SJCRH30 (cell line): Measurements from ENCODE around the gene SBK1. TPM values are rescaled to one million over a fixed set of nuclear protein-coding genes. Genes with fewer than 3 reads are reported as not detected.
A peak's percentile ranks its signal among the peaks of the same experiment; 100 is the strongest.
"Not testable (repeated sequence)": the region's sequence is repeated elsewhere in the genome, so short reads cannot be mapped to it uniquely, and the experiment has no call there.

Experiments
- DNase-seq, 2 experiments: peaks; one replicate each; pipeline ENCODE4 v3.0.0-alpha.2; 2015 to 2020
- H3K27ac ChIP-seq: fragments of 250-450 bp; sonication (Bioruptor Pico); 2 replicates; pipeline ENCODE4 v1.5.1; 2020; ENCODE audit warnings: mild to moderate bottlenecking, moderate library complexity
- H3K27me3 ChIP-seq: fragments of 250-450 bp; sonication (Bioruptor Pico); 2 replicates; pipeline ENCODE4 v1.5.1; 2020; ENCODE audit warnings: mild to moderate bottlenecking, moderate library complexity
- H3K36me3 ChIP-seq: fragments of 250-450 bp; sonication (Bioruptor Pico); 2 replicates; pipeline ENCODE4 v1.5.1; 2020; ENCODE audit warnings: mild to moderate bottlenecking, moderate library complexity
- H3K4me1 ChIP-seq: fragments of 250-450 bp; sonication (Bioruptor Pico); 2 replicates; pipeline ENCODE4 v1.5.1; 2020; ENCODE audit warnings: mild to moderate bottlenecking, moderate library complexity
- H3K4me3 ChIP-seq: fragments of 250-450 bp; sonication (Bioruptor Pico); 2 replicates; pipeline ENCODE4 v1.5.1; 2020; ENCODE audit warnings: mild to moderate bottlenecking, moderate library complexity
- H3K9me3 ChIP-seq: fragments of 250-450 bp; sonication (Bioruptor Pico); replicated peaks from 2 replicates; pipeline ENCODE4 v1.5.1; 2020; ENCODE audit warnings: mild to moderate bottlenecking, moderate library complexity
- total RNA-seq: library from RNA; depleted of rRNA; stranded (reverse); fragments of >200 nt; shearing (Covaris generic); gene quantifications from 2 replicates; pipeline ENCODE4 v1.2.3, GENCODE V29; 2014; rRNA removed

The SBK1 gene
- total RNA-seq, 1 experiment from 2014 or later: 0.59 TPM

- DNase-seq: peak; percentile 45 to 56
- H3K27me3 ChIP-seq: no peaks in the 10 kb centered on the region
- H3K36me3 ChIP-seq: no peaks in the 10 kb centered on the region
- no peak overlapping the region for H3K4me3 ChIP-seq
- no peak overlapping the region for H3K27ac ChIP-seq
- H3K9me3 ChIP-seq: no peaks in the 10 kb centered on the region
- H3K4me1 ChIP-seq: no peaks in the 10 kb centered on the region
Observed at GRCh38 chr16:28326881-28327610, 34.7 kb downstream of the SBK1 start.

GRCh38 chr16:28330232-28330631 is 37.9 kb downstream of the SBK1 start:
- not testable (repeated sequence) for H3K27ac ChIP-seq, H3K36me3 ChIP-seq, H3K4me3 ChIP-seq, H3K27me3 ChIP-seq, H3K4me1 ChIP-seq, H3K9me3 ChIP-seq
- DNase-seq: peak; percentile 33 to 40

- not testable (repeated sequence) for H3K27me3 ChIP-seq, H3K9me3 ChIP-seq, H3K4me3 ChIP-seq, H3K27ac ChIP-seq, H3K36me3 ChIP-seq, H3K4me1 ChIP-seq, DNase-seq
Observed at GRCh38 chr16:28330981-28331380, 38.7 kb downstream of the SBK1 start.

GRCh38 chr16:28332632-28333031 is 40.3 kb downstream of the SBK1 start:
- H3K36me3 ChIP-seq, H3K4me1 ChIP-seq, H3K4me3 ChIP-seq, DNase-seq, H3K27ac ChIP-seq, H3K9me3 ChIP-seq, H3K27me3 ChIP-seq: not testable (repeated sequence)

- not testable (repeated sequence) for H3K36me3 ChIP-seq, H3K4me3 ChIP-seq, H3K27me3 ChIP-seq, H3K4me1 ChIP-seq, DNase-seq, H3K9me3 ChIP-seq, H3K27ac ChIP-seq
Observed at GRCh38 chr16:28335678-28336077, 43.4 kb downstream of the SBK1 start.

- not testable (repeated sequence) for H3K27ac ChIP-seq, H3K4me3 ChIP-seq, H3K36me3 ChIP-seq, H3K4me1 ChIP-seq, H3K27me3 ChIP-seq, H3K9me3 ChIP-seq, DNase-seq
Observed at GRCh38 chr16:28336940-28337710, 44.8 kb downstream of the SBK1 start.

- H3K36me3 ChIP-seq, H3K27ac ChIP-seq, H3K9me3 ChIP-seq, DNase-seq, H3K4me1 ChIP-seq, H3K4me3 ChIP-seq, H3K27me3 ChIP-seq: not testable (repeated sequence)
Observed at GRCh38 chr16:28338230-28338629, 45.9 kb downstream of the SBK1 start.

GRCh38 chr16:28362600-28362999 is 70.3 kb downstream of the SBK1 start:
- H3K4me1 ChIP-seq, H3K27me3 ChIP-seq, H3K4me3 ChIP-seq, H3K27ac ChIP-seq, H3K9me3 ChIP-seq, H3K36me3 ChIP-seq, DNase-seq: not testable (repeated sequence)

GRCh38 chr16:28363408-28363807 is 71.1 kb downstream of the SBK1 start, which contains the start of gene NPIPB6:
Gene NPIPB6, minus strand, starts transcription at chr16:28363508. Its CDS starts 686 bp downstream, at chr16:28362822.
- not testable (repeated sequence) for H3K36me3 ChIP-seq, DNase-seq, H3K9me3 ChIP-seq, H3K27ac ChIP-seq, H3K4me3 ChIP-seq, H3K27me3 ChIP-seq, H3K4me1 ChIP-seq

- H3K27ac ChIP-seq, H3K9me3 ChIP-seq, H3K27me3 ChIP-seq, H3K36me3 ChIP-seq, H3K4me1 ChIP-seq, DNase-seq, H3K4me3 ChIP-seq: not testable (repeated sequence)
Observed at GRCh38 chr16:28364268-28365173, 72.2 kb downstream of the SBK1 start.

- H3K27ac ChIP-seq, H3K4me1 ChIP-seq, H3K9me3 ChIP-seq, H3K27me3 ChIP-seq, H3K4me3 ChIP-seq, H3K36me3 ChIP-seq: not testable (repeated sequence)
- peak in 1 of 2 experiments; percentile 0 for DNase-seq
Observed at GRCh38 chr16:28367926-28368325, 75.6 kb downstream of the SBK1 start.

Other genes starting within 250 kb of the SBK1 start
- not detected in 2 replicates for gene GSG1L, start 228.8 kb upstream of the SBK1 start, total RNA-seq
- gene XPO6, start 80.6 kb upstream of the SBK1 start, total RNA-seq: 86.7 and 95.6 TPM in 2 replicates
- 0.20 and 1.2 TPM in 2 replicates for gene NPIPB6, start 71.0 kb downstream of the SBK1 start, total RNA-seq
- 39.9 and 44.6 TPM in 2 replicates for gene EIF3CL, start 111.3 kb downstream of the SBK1 start, total RNA-seq
- not detected in 2 replicates for gene NPIPB7, start 179.8 kb downstream of the SBK1 start, total RNA-seq
- 7.3 and 10.2 TPM in 2 replicates for gene CLN3, start 199.5 kb downstream of the SBK1 start, total RNA-seq
- gene APOBR, start 202.1 kb downstream of the SBK1 start, total RNA-seq: not detected in 2 replicates
- not detected in 2 replicates for gene IL27, start 214.3 kb downstream of the SBK1 start, total RNA-seq
- not detected in 2 replicates for gene NUPR1, start 246.4 kb downstream of the SBK1 start, total RNA-seq